Measurements from ENCODE around the gene TMEM120B.

Gene TMEM120B

GRCh38 chr12:121799156-121799841 lies 86.7 kb downstream of the TMEM120B start:
- Histone ChIP-seq H3K9me3 (ENCODE audit: severe bottlenecking) (no peaks in the 10 kb centered on the region), H3K4me3 (ENCODE audit: severe bottlenecking) (peak overlapping the region; percentile 94), H3K36me3 (ENCODE audit: low read depth) (peaks cover 15% of the 10 kb centered on the region; the same call in 1 of the 2 replicates), H3K27ac (ENCODE audit: poor library complexity, severe bottlenecking) (peak overlapping the region; percentile 100), H3K27me3 (ENCODE audit: insufficient read depth, poor library complexity, severe bottlenecking) (no peaks in the 10 kb centered on the region), H3K4me1 (ENCODE audit: insufficient read depth, poor library complexity, severe bottlenecking) (peaks cover 36% of the 10 kb centered on the region)
- peak; percentile 29 for ATAC-seq (ENCODE audit: low read depth)
- peak; percentile 81 for DNase-seq (ENCODE audit: low spot score)
- TF ChIP-seq, protein P1, sequence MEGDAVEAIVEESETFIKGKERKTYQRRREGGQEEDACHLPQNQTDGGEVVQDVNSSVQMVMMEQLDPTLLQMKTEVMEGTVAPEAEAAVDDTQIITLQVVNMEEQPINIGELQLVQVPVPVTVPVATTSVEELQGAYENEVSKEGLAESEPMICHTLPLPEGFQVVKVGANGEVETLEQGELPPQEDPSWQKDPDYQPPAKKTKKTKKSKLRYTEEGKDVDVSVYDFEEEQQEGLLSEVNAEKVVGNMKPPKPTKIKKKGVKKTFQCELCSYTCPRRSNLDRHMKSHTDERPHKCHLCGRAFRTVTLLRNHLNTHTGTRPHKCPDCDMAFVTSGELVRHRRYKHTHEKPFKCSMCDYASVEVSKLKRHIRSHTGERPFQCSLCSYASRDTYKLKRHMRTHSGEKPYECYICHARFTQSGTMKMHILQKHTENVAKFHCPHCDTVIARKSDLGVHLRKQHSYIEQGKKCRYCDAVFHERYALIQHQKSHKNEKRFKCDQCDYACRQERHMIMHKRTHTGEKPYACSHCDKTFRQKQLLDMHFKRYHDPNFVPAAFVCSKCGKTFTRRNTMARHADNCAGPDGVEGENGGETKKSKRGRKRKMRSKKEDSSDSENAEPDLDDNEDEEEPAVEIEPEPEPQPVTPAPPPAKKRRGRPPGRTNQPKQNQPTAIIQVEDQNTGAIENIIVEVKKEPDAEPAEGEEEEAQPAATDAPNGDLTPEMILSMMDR (IDR thresholded peaks at IDR 0.05; ENCODE audit: poor library complexity, severe bottlenecking), result no peak

- TF ChIP-seq, protein P1 (IDR thresholded peaks at IDR 0.05; ENCODE audit: poor library complexity, severe bottlenecking), result no peak
- ATAC-seq (ENCODE audit: low read depth) (peak; percentile 20), DNase-seq (ENCODE audit: low spot score) (peak; percentile 93)
- Histone ChIP-seq H3K4me1 (ENCODE audit: insufficient read depth, poor library complexity, severe bottlenecking) (peaks cover 36% of the 10 kb centered on the region), H3K36me3 (ENCODE audit: low read depth) (peaks cover 15% of the 10 kb centered on the region; the same call in 1 of the 2 replicates), H3K27me3 (ENCODE audit: insufficient read depth, poor library complexity, severe bottlenecking) (no peaks in the 10 kb centered on the region), H3K4me3 (ENCODE audit: severe bottlenecking) (peak overlapping the region; percentile 94), H3K9me3 (ENCODE audit: severe bottlenecking) (no peaks in the 10 kb centered on the region), H3K27ac (ENCODE audit: poor library complexity, severe bottlenecking) (peak overlapping the region; percentile 100)
Observed at GRCh38 chr12:121799842-121800693, 87.5 kb downstream of the TMEM120B start.

DNA sequence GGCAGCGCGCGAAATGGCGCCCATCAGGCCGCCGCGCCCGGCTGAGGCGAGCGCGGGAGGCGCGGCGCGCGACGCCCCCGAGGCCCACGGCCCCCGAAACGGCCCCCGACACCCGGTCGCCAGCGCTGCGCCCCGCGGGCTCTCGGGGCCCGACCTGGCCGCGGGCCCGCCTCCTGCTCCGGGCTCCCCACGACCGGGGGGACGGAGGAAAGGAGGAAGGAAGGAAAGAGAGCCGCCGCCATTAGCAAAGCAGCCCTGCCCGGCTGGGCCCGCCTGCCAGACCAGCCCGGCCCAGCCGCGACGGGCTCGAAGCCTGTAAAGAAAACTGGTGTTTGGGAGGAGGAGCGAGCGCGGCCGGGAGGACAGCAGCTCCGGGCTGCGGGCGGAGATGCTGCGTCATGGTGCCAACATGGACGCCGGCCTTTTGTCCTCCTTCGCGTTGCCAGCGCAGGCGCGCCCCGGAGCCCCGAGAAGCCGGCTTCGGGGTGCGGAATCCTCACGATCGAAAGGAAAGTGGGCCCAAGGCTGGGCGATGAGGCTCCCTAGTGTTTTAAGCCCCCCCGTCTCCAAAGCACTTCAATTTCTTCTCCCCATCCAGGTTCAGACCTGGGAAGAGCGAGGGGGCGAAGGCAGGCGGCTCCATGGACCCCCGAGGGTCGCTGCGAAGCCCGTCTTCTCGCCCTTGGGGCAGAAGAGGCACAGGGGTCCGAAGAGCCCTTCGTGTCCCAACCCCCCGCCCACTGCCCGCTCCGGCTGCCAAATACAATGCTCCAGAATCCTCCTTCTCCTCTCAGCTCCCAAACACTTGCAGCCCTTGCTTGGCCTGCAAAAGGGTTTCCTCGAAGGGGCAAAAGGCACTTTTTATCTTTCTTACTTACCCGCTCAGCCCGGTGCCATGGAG lies 88.4 kb downstream of the TMEM120B start:
- peak overlapping the region; percentile 94 for H3K4me3 ChIP-seq (ENCODE audit: severe bottlenecking)
- DNase-seq (ENCODE audit: low spot score), result peak; percentile 76
- peaks cover 36% of the 10 kb centered on the region for H3K4me1 ChIP-seq (ENCODE audit: insufficient read depth, poor library complexity, severe bottlenecking)
- no peaks in the 10 kb centered on the region for H3K9me3 ChIP-seq (ENCODE audit: severe bottlenecking)
- TF ChIP-seq, protein P1 (IDR thresholded peaks at IDR 0.05; ENCODE audit: poor library complexity, severe bottlenecking), result no peak
- peaks cover 18% of the 10 kb centered on the region for H3K36me3 ChIP-seq (ENCODE audit: low read depth)
- ATAC-seq (ENCODE audit: low read depth), result no peak
- H3K27me3 ChIP-seq (ENCODE audit: insufficient read depth, poor library complexity, severe bottlenecking), result no peaks in the 10 kb centered on the region
- H3K27ac ChIP-seq (ENCODE audit: poor library complexity, severe bottlenecking), result peak overlapping the region; percentile 100

DNA sequence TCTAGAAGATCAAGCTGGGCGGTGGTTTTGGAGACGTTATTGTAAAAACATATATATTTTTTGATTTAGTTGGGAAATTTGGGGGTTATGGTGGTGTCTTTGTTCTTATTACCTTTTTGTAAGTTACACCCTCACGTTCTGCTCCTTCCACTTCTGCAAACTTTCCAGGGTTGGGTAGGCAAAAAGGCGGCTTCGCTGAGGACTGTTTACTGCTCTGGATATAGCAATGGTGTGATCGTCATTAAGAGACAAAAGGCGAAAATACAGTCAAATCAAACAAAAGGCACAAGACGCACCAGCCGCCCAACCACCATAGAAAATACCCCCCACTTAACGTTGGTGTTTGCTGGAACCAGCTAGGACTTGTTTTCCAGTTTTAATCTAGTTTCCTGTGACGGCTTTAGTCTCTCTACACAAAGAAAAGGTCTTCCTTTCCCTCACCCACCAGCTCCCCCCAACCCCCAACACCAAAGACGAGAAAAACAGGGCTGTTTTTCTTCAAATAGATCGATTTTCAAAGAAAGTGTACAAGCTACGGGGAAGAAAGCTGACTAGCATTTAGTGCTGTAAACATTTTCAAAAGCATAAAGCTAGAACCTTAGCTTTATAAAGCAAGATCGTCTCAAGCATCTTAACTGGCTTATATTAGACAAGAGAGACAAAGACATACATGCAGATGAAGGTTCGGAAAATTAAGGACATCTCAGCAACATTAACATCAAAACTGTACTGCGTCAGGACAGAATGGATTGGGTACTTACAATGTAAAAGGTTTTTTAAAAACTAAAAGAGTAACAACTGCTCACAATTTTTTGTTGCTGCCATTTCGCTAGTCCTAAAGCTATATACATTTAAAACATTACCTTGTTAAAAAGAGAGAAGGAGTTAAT lies 89.3 kb downstream of the TMEM120B start:
- Histone ChIP-seq H3K36me3 (ENCODE audit: low read depth) (peaks cover 27% of the 10 kb centered on the region), H3K4me1 (ENCODE audit: insufficient read depth, poor library complexity, severe bottlenecking) (peaks cover 32% of the 10 kb centered on the region), H3K4me3 (ENCODE audit: severe bottlenecking) (peak overlapping the region; percentile 94), H3K9me3 (ENCODE audit: severe bottlenecking) (no peaks in the 10 kb centered on the region), H3K27ac (ENCODE audit: poor library complexity, severe bottlenecking) (peak overlapping the region; percentile 100), H3K27me3 (ENCODE audit: insufficient read depth, poor library complexity, severe bottlenecking) (no peaks in the 10 kb centered on the region)
- ATAC-seq (ENCODE audit: low read depth) (no peak), DNase-seq (ENCODE audit: low spot score) (no peak)
- TF ChIP-seq, protein P1 (IDR thresholded peaks at IDR 0.05; ENCODE audit: poor library complexity, severe bottlenecking), result no peak
